ENCODE data around the gene ITGB7.

The ITGB7 gene

GRCh38 chr12:53224061-53224896 lies 17.2 kb upstream of the ITGB7 start:
- no peak for TF ChIP-seq ZFX (IDR thresholded peaks at IDR 0.05)
- TF ChIP-seq, protein P1, sequence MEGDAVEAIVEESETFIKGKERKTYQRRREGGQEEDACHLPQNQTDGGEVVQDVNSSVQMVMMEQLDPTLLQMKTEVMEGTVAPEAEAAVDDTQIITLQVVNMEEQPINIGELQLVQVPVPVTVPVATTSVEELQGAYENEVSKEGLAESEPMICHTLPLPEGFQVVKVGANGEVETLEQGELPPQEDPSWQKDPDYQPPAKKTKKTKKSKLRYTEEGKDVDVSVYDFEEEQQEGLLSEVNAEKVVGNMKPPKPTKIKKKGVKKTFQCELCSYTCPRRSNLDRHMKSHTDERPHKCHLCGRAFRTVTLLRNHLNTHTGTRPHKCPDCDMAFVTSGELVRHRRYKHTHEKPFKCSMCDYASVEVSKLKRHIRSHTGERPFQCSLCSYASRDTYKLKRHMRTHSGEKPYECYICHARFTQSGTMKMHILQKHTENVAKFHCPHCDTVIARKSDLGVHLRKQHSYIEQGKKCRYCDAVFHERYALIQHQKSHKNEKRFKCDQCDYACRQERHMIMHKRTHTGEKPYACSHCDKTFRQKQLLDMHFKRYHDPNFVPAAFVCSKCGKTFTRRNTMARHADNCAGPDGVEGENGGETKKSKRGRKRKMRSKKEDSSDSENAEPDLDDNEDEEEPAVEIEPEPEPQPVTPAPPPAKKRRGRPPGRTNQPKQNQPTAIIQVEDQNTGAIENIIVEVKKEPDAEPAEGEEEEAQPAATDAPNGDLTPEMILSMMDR (conservative IDR thresholded peaks at IDR 0.05): no peak
- H3K27ac ChIP-seq: no peak overlapping the region

GRCh38 chr12:53223389-53224060 lies 16.5 kb upstream of the ITGB7 start:
- H3K27ac ChIP-seq: no peak overlapping the region
- TF ChIP-seq, protein P1 (conservative IDR thresholded peaks at IDR 0.05): no peak
- TF ChIP-seq ZFX (IDR thresholded peaks at IDR 0.05): no peak

DNA sequence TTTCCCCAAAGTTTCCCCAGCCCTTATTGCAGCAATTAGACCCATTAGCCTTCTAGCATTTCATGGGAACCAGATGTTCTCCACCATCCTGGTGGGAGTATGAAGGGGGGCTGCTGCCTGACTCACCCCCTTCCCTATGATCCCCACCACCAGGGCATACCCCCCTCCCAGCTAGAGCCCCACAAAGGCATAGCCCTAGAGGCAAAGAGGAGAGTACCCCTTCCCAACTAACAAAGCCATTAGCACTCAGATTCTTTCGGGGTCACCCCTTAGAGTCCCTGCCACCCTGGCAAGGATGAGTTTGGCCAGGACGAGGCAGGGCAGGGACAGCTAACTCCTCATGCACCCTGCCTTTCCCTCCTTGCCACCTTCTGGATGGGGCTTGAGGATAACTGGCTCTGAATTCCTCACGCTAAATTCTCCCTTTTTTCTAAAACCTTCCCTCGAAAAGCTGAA lies 15.8 kb upstream of the ITGB7 start:
- TF ChIP-seq, protein P1 (conservative IDR thresholded peaks at IDR 0.05): no peak
- no peak for TF ChIP-seq ZFX (IDR thresholded peaks at IDR 0.05)
- H3K27ac ChIP-seq: peak overlapping the region; percentile 91; the same call in 1 of the 2 replicates

- peak overlapping the region; percentile 91 for H3K27ac ChIP-seq
These were observed 15.2 kb upstream of the ITGB7 start for GRCh38 chr12:53222170-53222721.

GRCh38 chr12:53221203-53222080 lies 14.4 kb upstream of the ITGB7 start:
- H3K27ac ChIP-seq: peak overlapping the region; percentile 91

More at GRCh38 chr12:53222170-53222721, 15.2 kb upstream of the ITGB7 start:
- no peak for TF ChIP-seq ZFX (IDR thresholded peaks at IDR 0.05)
- TF ChIP-seq, protein P1 (conservative IDR thresholded peaks at IDR 0.05): no peak

GRCh38 chr12:53220694-53221202 lies 13.7 kb upstream of the ITGB7 start:
- H3K27ac ChIP-seq: peak overlapping the region; percentile 91
- TF ChIP-seq, protein P1 (conservative IDR thresholded peaks at IDR 0.05): no peak
- no peak; the same call in 1 of the 2 replicates for TF ChIP-seq ZFX (IDR thresholded peaks at IDR 0.05)

More at GRCh38 chr12:53221203-53222080, 14.4 kb upstream of the ITGB7 start:
- TF ChIP-seq ZFX (IDR thresholded peaks at IDR 0.05): peak; percentile 15; the same call in 1 of the 2 replicates
- TF ChIP-seq, protein P1 (conservative IDR thresholded peaks at IDR 0.05): peak; percentile 49
